Loucy (cell line): ENCODE measurements around the gene STMN3.

ENCODE experiments used
- H2AFZ ChIP-seq: fragments of 200-600 bp; sonication (generic); 2 replicates; pipeline ENCODE4 v1.6.0; 2016; ENCODE audit warnings: antibody characterized with exemption, mild to moderate bottlenecking, low read length, moderate library complexity
- H3F3A ChIP-seq: fragments of 200-600 bp; 2 replicates; pipeline ENCODE4 v1.6.0; 2016; ENCODE audit warnings: antibody characterized with exemption, low read depth, mild to moderate bottlenecking
- H3K27me3 ChIP-seq: fragments of 200-600 bp; sonication (generic); 2 replicates; pipeline ENCODE4 v1.6.1; 2014; ENCODE audit warnings: low read length, mild to moderate bottlenecking; ENCODE audit not compliant: insufficient read depth, poor library complexity, severe bottlenecking
- H3K36me3 ChIP-seq: fragments of 200-600 bp; sonication (generic); 2 replicates; pipeline ENCODE4 v1.6.1; 2016; ENCODE audit warnings: low read length; ENCODE audit not compliant: insufficient read depth
- H3K4me1 ChIP-seq: fragments of 200-600 bp; sonication (generic); 2 replicates; pipeline ENCODE4 v1.5.1; 2014; ENCODE audit warnings: low read length, mild to moderate bottlenecking; ENCODE audit not compliant: insufficient read depth, poor library complexity, severe bottlenecking
- H3K4me2 ChIP-seq: fragments of 200-600 bp; sonication (generic); 2 replicates; pipeline ENCODE4 v1.6.0; 2014; ENCODE audit warnings: antibody characterized with exemption, low read length, low read depth, mild to moderate bottlenecking; ENCODE audit not compliant: poor library complexity, severe bottlenecking
- H3K4me3 ChIP-seq: fragments of 200-600 bp; sonication (generic); 2 replicates; pipeline ENCODE4 v1.5.1; 2014; ENCODE audit warnings: low read length, mild to moderate bottlenecking, mixed read lengths; ENCODE audit not compliant: poor library complexity, severe bottlenecking
- H3K79me2 ChIP-seq: fragments of 200-600 bp; sonication (generic); 2 replicates; pipeline ENCODE4 v1.6.1; 2014; ENCODE audit warnings: low read length; ENCODE audit not compliant: insufficient read depth
- H3K9ac ChIP-seq: fragments of 200-600 bp; sonication (generic); 2 replicates; pipeline ENCODE4 v1.6.0; 2014; ENCODE audit warnings: mild to moderate bottlenecking, low read depth, low read length, moderate library complexity; ENCODE audit not compliant: poor library complexity, severe bottlenecking
- H3K9me2 ChIP-seq: fragments of 200-600 bp; sonication (generic); replicated peaks from 2 replicates; pipeline ENCODE4 v1.6.1; 2016; ENCODE audit warnings: low read depth, low read length, mixed read lengths
- H3K9me3 ChIP-seq: fragments of 200-600 bp; sonication (generic); 2 replicates; pipeline ENCODE4 v1.6.1; 2014; ENCODE audit warnings: mild to moderate bottlenecking, antibody characterized with exemption, low read length, low read depth; ENCODE audit not compliant: insufficient read depth
- H4K20me1 ChIP-seq: fragments of 200-600 bp; sonication (generic); 2 replicates; pipeline ENCODE4 v1.6.0; 2014; ENCODE audit warnings: antibody characterized with exemption, low read length, mild to moderate bottlenecking; ENCODE audit not compliant: insufficient read depth, poor library complexity, severe bottlenecking
- CTCF ChIP-seq: fragments of 200-600 bp; sonication (generic); conservative IDR thresholded peaks from 2 replicates; pipeline ENCODE4 v1.5.1; 2014; ENCODE audit warnings: mild to moderate bottlenecking, antibody characterized with exemption, low read length
- EZH2phosphoT487 ChIP-seq: fragments of 200-600 bp; IDR thresholded peaks from 2 replicates; pipeline ENCODE4 v1.6.1; 2018; ENCODE audit warnings: antibody characterized with exemption, mild to moderate bottlenecking, moderate library complexity, borderline replicate concordance

STMN3 gene

GRCh38 chr20:63653041-63653973, at the start of gene STMN3:
Gene STMN3 (minus strand): TSS chr20:63653424. CDS start chr20:63653345, 79 bp downstream.
- Histone ChIP-seq H3K79me2 (peaks cover 51% of the 10 kb centered on the region), H3K4me3 (peak within 1 kb of the TSS; percentile 78), H3K9me3 (no peaks in the 10 kb centered on the region), H3K4me1 (peaks cover 36% of the 10 kb centered on the region), H4K20me1 (peaks cover 18% of the 10 kb centered on the region), H2AFZ (peak within 1 kb of the TSS; percentile 60), H3F3A (no peaks in the 10 kb centered on the region), H3K27me3 (no peaks in the 10 kb centered on the region), H3K36me3 (no peaks in the 10 kb centered on the region), H3K9me2 (no peaks in the 10 kb centered on the region), H3K4me2 (peak within 1 kb of the TSS; percentile 86), H3K9ac (peak within 1 kb of the TSS; percentile 84)
- TF ChIP-seq EZH2phosphoT487 (no peak), CTCF (no peak; the same call in 1 of the 2 replicates)

- H3K9me2 ChIP-seq, result no peaks in the 10 kb centered on the region
- no peak overlapping the region for H2AFZ ChIP-seq
- H3K9me3 ChIP-seq, result no peaks in the 10 kb centered on the region
- peaks cover under 1% of the 10 kb centered on the region for H3K27me3 ChIP-seq
- H3K4me2 ChIP-seq, result no peak overlapping the region
- peaks cover 18% of the 10 kb centered on the region for H4K20me1 ChIP-seq
- peaks cover 10% of the 10 kb centered on the region for H3K4me1 ChIP-seq
- peaks cover 13% of the 10 kb centered on the region; the same call in 1 of the 2 replicates for H3K36me3 ChIP-seq
- H3F3A ChIP-seq, result no peaks in the 10 kb centered on the region
- no peak for TF ChIP-seq EZH2phosphoT487
- no peak for TF ChIP-seq CTCF
- peaks cover 31% of the 10 kb centered on the region for H3K79me2 ChIP-seq
- no peak overlapping the region for H3K4me3 ChIP-seq
- no peak overlapping the region for H3K9ac ChIP-seq
These were observed 48.9 kb upstream of the STMN3 start for GRCh38 chr20:63702036-63702665.

- Histone ChIP-seq H3K36me3 (peaks cover 13% of the 10 kb centered on the region; the same call in 1 of the 2 replicates), H3F3A (no peaks in the 10 kb centered on the region), H3K4me2 (no peak overlapping the region), H3K9me3 (no peaks in the 10 kb centered on the region), H3K27me3 (no peaks in the 10 kb centered on the region), H3K4me3 (no peak overlapping the region), H3K9ac (no peak overlapping the region), H3K79me2 (peaks cover 24% of the 10 kb centered on the region), H2AFZ (no peak overlapping the region), H3K4me1 (peaks cover 8% of the 10 kb centered on the region), H4K20me1 (peaks cover 12% of the 10 kb centered on the region), H3K9me2 (no peaks in the 10 kb centered on the region)
- TF ChIP-seq CTCF (no peak), EZH2phosphoT487 (no peak)
These were observed 48.3 kb upstream of the STMN3 start for GRCh38 chr20:63701329-63702035.
